B cell (primary cell): ENCODE measurements around the gene MISP3. TPM values are rescaled to one million over a fixed set of nuclear protein-coding genes. Genes with fewer than 3 reads are reported as not detected.

ENCODE experiments used
- ATAC-seq: fragments of 200-7000 bp; cut with Tn5 transposase; one replicate; pipeline ENCODE4 v1.10.0; 2021; ENCODE audit warnings: low read depth, mild to moderate bottlenecking, moderate number of reproducible peaks, moderate library complexity
- CTCF ChIA-PET: fragments of 350-600 bp; sonication (Branson Sonifier 250); formaldehyde crosslinking; loops from one replicate; lab custom pipeline; 2021; ENCODE audit warnings: antibody characterized with exemption, inconsistent platforms; lab: Charles Lee
- POLR2A ChIA-PET: fragments of 350-600 bp; sonication (Branson Sonifier 250); formaldehyde crosslinking; loops from one replicate; lab custom pipeline; 2021; ENCODE audit warnings: antibody characterized with exemption; lab: Charles Lee
- DNase-seq: peaks from one replicate; pipeline ENCODE4 v3.0.0; 2013
- H2AFZ ChIP-seq: 2 replicates; pipeline ENCODE4 v1.6.1; 2012; ENCODE audit warnings: mild to moderate bottlenecking, low read depth, low read length; ENCODE audit not compliant: insufficient read depth, poor library complexity, severe bottlenecking
- H3K27ac ChIP-seq, 2 donors: 1 replicate in 1 of 2; 2 replicates in 1 of 2; pipeline ENCODE4 v1.5.1; 2012 to 2013; ENCODE audit warnings: low read length in 2 of 2, mild to moderate bottlenecking in 2 of 2, moderate library complexity in 1 of 2
- H3K27me3 ChIP-seq, 4 experiments: fragments of 200-600 bp in 1 of 4; sonication (generic) in 1 of 4; replicated peaks in 1 of 4; 1 replicate in 2 of 4; 2 replicates in 2 of 4; pipeline versions ENCODE4 v1.6.1 to v1.7.0; 2013 to 2016; ENCODE audit warnings: low read length in 3 of 4, mild to moderate bottlenecking in 2 of 4, mixed read lengths in 1 of 4, moderate library complexity in 1 of 4; ENCODE audit not compliant: insufficient read depth in 4 of 4, control insufficient read depth in 3 of 4; ENCODE audit errors: control extremely low read depth in 1 of 4
- H3K36me3 ChIP-seq, 2 experiments: replicated peaks in 1 of 2; 1 replicate in 1 of 2; 2 replicates in 1 of 2; pipeline versions ENCODE4 v1.6.1 to v1.7.1; 2013; ENCODE audit warnings: low read length in 1 of 2; ENCODE audit not compliant: insufficient read depth in 2 of 2, control insufficient read depth in 1 of 2; ENCODE audit errors: control extremely low read depth in 1 of 2, extremely low read depth in 1 of 2
- H3K4me1 ChIP-seq, 2 donors: fragments of 200-600 bp in 1 of 2; sonication (generic) in 1 of 2; 1 replicate in 1 of 2; 2 replicates in 1 of 2; pipeline versions ENCODE4 v1.5.1 to v1.6.1; 2013 to 2017; ENCODE audit warnings: low read length in 2 of 2; ENCODE audit not compliant: control insufficient read depth in 2 of 2, insufficient read depth in 2 of 2
- H3K4me2 ChIP-seq: replicated peaks from 2 replicates; pipeline ENCODE3; 2012; ENCODE audit warnings: mild to moderate bottlenecking, low read depth, low read length; ENCODE audit not compliant: poor library complexity, severe bottlenecking
- H3K4me3 ChIP-seq, 5 experiments: fragments of 200-600 bp in 1 of 5; sonication (generic) in 1 of 5; 1 replicate in 3 of 5; 2 replicates in 2 of 5; pipeline versions ENCODE4 v1.5.1 to v1.7.0; 2011 to 2016; ENCODE audit warnings: low read length in 4 of 5, mild to moderate bottlenecking in 4 of 5, low read depth in 2 of 5, control low read depth in 1 of 5, moderate library complexity in 1 of 5; ENCODE audit not compliant: insufficient read depth in 1 of 5; ENCODE audit errors: control extremely low read depth in 1 of 5, extremely low read depth in 1 of 5
- H3K79me2 ChIP-seq: fragments of 200-600 bp; sonication (generic); one replicate; pipeline ENCODE4 v1.6.0; 2016; ENCODE audit warnings: low read length; ENCODE audit not compliant: control insufficient read depth, insufficient read depth
- H3K9ac ChIP-seq: fragments of 200-600 bp; sonication (generic); 2 replicates; pipeline ENCODE4 v1.6.1; 2017; ENCODE audit warnings: mild to moderate bottlenecking, low read length, moderate library complexity
- H3K9me3 ChIP-seq, 3 donors: one replicate each; pipeline versions ENCODE4 v1.6.1 to v1.7.1; 2013; ENCODE audit warnings: low read length in 2 of 3; ENCODE audit not compliant: control insufficient read depth in 2 of 3, insufficient read depth in 1 of 3; ENCODE audit errors: control extremely low read depth in 1 of 3
- H4K20me1 ChIP-seq: 2 replicates; pipeline ENCODE4 v1.6.0; 2012; ENCODE audit warnings: mild to moderate bottlenecking, low read length; ENCODE audit not compliant: insufficient read depth, control insufficient read depth, poor library complexity, severe bottlenecking
- H3K27ac Mint-ChIP-seq: one replicate; pipeline ENCODE4 v1.8.0; 2021; ENCODE audit warnings: mixed read lengths
- H3K27me3 Mint-ChIP-seq: one replicate; pipeline ENCODE4 v1.8.0; 2021; ENCODE audit warnings: mixed read lengths
- H3K4me1 Mint-ChIP-seq: one replicate; pipeline ENCODE4 v1.8.0; 2021; ENCODE audit warnings: mixed read lengths
- H3K4me3 Mint-ChIP-seq: one replicate; pipeline ENCODE4 v1.8.0; 2021; ENCODE audit warnings: mixed read lengths
- H3K9me3 Mint-ChIP-seq: one replicate; pipeline ENCODE4 v1.8.0; 2022; ENCODE audit warnings: mixed read lengths; ENCODE audit not compliant: insufficient read depth
- EZH2 ChIP-seq: IDR thresholded peaks from 2 replicates; pipeline ENCODE4 v1.6.1; 2012; ENCODE audit warnings: borderline replicate concordance, low read depth, mild to moderate bottlenecking, moderate library complexity, low read length; ENCODE audit not compliant: insufficient read depth, poor library complexity, severe bottlenecking
- WGBS: methylation state at CpG from one replicate; pipeline ENCODE4 v1.1.5; 2013; ENCODE audit warnings: missing lambda C conversion rate; ENCODE audit not compliant: insufficient coverage; 5-methylcytosine and 5-hydroxymethylcytosine counted together
- intact Hi-C: fragments of 100-400 bp; cut with micrococcal nuclease; formaldehyde crosslinking; loops from one replicate; pipeline ENCODE4 v1.10.0; 2022
- polyA plus RNA-seq: library from polyadenylated mRNA; depleted of rRNA; stranded (reverse); fragments of >200 nt; gene quantifications from 2 replicates; pipeline ENCODE4 v1.2.3, GENCODE V29; 2012
- total RNA-seq, 2 donors: library from RNA; stranded (reverse); fragments of 120-200 nt in 1 of 2; gene quantifications; 1 replicate in 1 of 2; 2 replicates in 1 of 2; pipeline versions ENCODE4 v1.2.3 to v1.2.4, GENCODE V29; 2013 to 2022
- TF ChIP-seq, protein P1 (sequence below): fragments of 200-600 bp; IDR thresholded peaks from one replicate; pipeline ENCODE4 v1.8.0; 2022; ENCODE audit warnings: antibody characterized with exemption, mild to moderate bottlenecking

Gene MISP3
- total and polyA plus RNA-seq, 2 donors (not counting 1 experiment from before 2014, with no cell fraction given), result 0.34 TPM

DNA sequence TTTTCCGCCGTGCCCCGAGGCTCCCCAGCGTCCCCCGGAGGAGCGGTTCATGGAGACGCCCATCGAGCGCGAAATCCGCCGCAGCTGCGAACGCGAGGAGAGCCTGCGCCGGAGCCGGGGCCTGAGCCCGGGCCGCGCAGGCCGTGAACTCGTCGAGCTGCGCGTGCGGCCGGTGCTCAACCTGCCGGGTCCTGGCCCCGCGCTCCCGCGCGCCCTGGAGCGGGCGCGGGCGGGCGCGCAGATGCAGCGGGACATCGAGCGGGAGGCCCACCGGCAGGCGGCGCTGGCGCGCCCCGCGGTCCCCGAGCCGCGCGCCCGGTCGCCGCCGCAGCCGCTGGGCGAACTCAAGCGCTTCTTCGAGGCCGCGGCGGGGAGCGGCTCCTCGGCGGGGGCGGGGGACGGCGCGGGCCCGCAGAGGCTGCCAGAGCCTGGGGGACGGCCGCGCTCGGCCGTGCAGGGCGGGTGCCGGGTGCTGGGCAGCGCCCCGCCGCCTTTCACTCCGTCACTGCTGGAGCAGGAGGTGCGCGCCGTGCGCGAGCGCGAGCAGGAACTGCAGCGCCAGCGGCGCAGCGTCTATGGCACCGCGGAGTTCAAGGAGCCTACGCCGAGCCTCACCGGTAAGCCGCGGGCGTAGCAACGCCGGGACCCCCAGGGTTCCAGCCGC lies 807 bp downstream of the MISP3 start:
- H3K9me3 ChIP-seq, result peaks cover 0 to 3% (median 0%) of the 10 kb centered on the region in 3 donors

More for the DNA sequence above, 807 bp downstream of the MISP3 start:
- peak; percentile 64 for ATAC-seq
- intact Hi-C loops, result loop anchor here (1.0 to 5.0 kb wide), 5 partner anchors 8 to 121 kb away; partner anchors contain the start of genes ASF1B and DCAF15
- H4K20me1 ChIP-seq, result no peaks in the 10 kb centered on the region
- H3K4me2 ChIP-seq, result peak overlapping the region; percentile 99
- H3K4me1 ChIP-seq, result peaks cover 31 to 35% of the 10 kb centered on the region in 2 donors
- H3K27ac ChIP-seq, result no peak overlapping the region
- H3K9ac ChIP-seq, result peak overlapping the region; percentile 72
- H2AFZ ChIP-seq, result peak overlapping the region; percentile 91
- Mint-ChIP-seq H3K27ac (peak overlapping the region; percentile 34), H3K4me3 (peak overlapping the region; percentile 87), H3K9me3 (no peaks in the 10 kb centered on the region), H3K27me3 (peaks cover 5% of the 10 kb centered on the region), H3K4me1 (peaks cover 26% of the 10 kb centered on the region)
- CTCF ChIA-PET, result interaction anchor here (0.7 to 6.8 kb wide), 27 partner anchors 8 to 407 kb away, joined by 3 to 92 read pairs (median 4); partner anchors contain the start of genes ASF1B, IL27RA and NANOS3
- peaks cover 0 to 18% (median 5%) of the 10 kb centered on the region in 4 experiments for H3K27me3 ChIP-seq
- H3K36me3 ChIP-seq, result no peaks in the 10 kb centered on the region
- TF ChIP-seq EZH2, result no peak
- TF ChIP-seq, protein P1, sequence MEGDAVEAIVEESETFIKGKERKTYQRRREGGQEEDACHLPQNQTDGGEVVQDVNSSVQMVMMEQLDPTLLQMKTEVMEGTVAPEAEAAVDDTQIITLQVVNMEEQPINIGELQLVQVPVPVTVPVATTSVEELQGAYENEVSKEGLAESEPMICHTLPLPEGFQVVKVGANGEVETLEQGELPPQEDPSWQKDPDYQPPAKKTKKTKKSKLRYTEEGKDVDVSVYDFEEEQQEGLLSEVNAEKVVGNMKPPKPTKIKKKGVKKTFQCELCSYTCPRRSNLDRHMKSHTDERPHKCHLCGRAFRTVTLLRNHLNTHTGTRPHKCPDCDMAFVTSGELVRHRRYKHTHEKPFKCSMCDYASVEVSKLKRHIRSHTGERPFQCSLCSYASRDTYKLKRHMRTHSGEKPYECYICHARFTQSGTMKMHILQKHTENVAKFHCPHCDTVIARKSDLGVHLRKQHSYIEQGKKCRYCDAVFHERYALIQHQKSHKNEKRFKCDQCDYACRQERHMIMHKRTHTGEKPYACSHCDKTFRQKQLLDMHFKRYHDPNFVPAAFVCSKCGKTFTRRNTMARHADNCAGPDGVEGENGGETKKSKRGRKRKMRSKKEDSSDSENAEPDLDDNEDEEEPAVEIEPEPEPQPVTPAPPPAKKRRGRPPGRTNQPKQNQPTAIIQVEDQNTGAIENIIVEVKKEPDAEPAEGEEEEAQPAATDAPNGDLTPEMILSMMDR, result peak; percentile 44
- DNase-seq, result peak; percentile 92
- POLR2A ChIA-PET, result interaction anchor here (0.6 kb wide), 3 partner anchors 50 to 540 kb away, joined by 3 to 8 read pairs (median 3); no protein-coding TSS in a partner anchor
- peak overlapping the region; percentile 47 to 79 (median 59) for H3K4me3 ChIP-seq
- H3K79me2 ChIP-seq, result no peaks in the 10 kb centered on the region
- under 1% methylated on average over 106 of the region's 106 CpGs for WGBS
